MM.1S (cell line): Measurements from ENCODE around the gene PARD3.

Experiments
- CTCF ChIP-seq: fragments of 300-600 bp; sonication (generic); IDR thresholded peaks from 2 replicates; pipeline ENCODE4 v1.5.1; 2016; ENCODE audit warnings: antibody characterized with exemption, low read length, mixed read lengths
- EZH2 ChIP-seq: fragments of 300-600 bp; sonication (generic); optimal IDR thresholded peaks from 2 replicates; pipeline ENCODE3; 2017; ENCODE audit warnings: low read depth, mild to moderate bottlenecking, antibody characterized with exemption, low read length, mixed read lengths
- EZH2phosphoT487 ChIP-seq: fragments of 300-600 bp; sonication (generic); IDR thresholded peaks from 2 replicates; pipeline ENCODE4 v1.6.1; 2018; ENCODE audit warnings: antibody characterized with exemption, low read length

GRCh38 chr10:34213805-34214197 is 601.3 kb downstream of the PARD3 start:
- TF ChIP-seq CTCF (no peak), EZH2 (no peak), EZH2phosphoT487 (no peak)
